Small intestine (tissue), 7 donors: ENCODE results near the gene ZNF117. TPM values are rescaled to one million over a fixed set of nuclear protein-coding genes. Genes with fewer than 3 reads are reported as not detected.

ENCODE experiments used
- DNase-seq, 2 donors: peaks; one replicate each; pipeline versions ENCODE4 v3.0.0 to v3.0.0-alpha.2; 2013
- FAIRE-seq: peaks from 2 replicates; lab custom pipeline; 2012; peaks lifted over from hg19 to GRCh38; lab: Jason Lieb, UNC
- H3K27ac ChIP-seq, 3 donors: one replicate each; pipeline ENCODE4 v1.5.1; 2013; ENCODE audit warnings: low read length in 2 of 3, mild to moderate bottlenecking in 2 of 3, control low read depth in 1 of 3, inconsistent platforms in 1 of 3, low read depth in 1 of 3, moderate library complexity in 1 of 3
- H3K27me3 ChIP-seq, 3 donors: one replicate each; pipeline ENCODE4 v1.6.1; 2013; ENCODE audit warnings: low read length in 3 of 3, inconsistent platforms in 1 of 3; ENCODE audit not compliant: control insufficient read depth in 3 of 3, insufficient read depth in 3 of 3
- H3K36me3 ChIP-seq, 3 donors: one replicate each; pipeline ENCODE4 v1.6.1; 2013; ENCODE audit warnings: low read length in 3 of 3, inconsistent platforms in 1 of 3, low read depth in 1 of 3, mild to moderate bottlenecking in 1 of 3, moderate library complexity in 1 of 3; ENCODE audit not compliant: control insufficient read depth in 3 of 3, insufficient read depth in 2 of 3
- H3K4me1 ChIP-seq, 3 donors: one replicate each; pipeline ENCODE4 v1.6.1; 2013; ENCODE audit warnings: low read length in 2 of 3, inconsistent platforms in 1 of 3, low read depth in 1 of 3, mild to moderate bottlenecking in 1 of 3, moderate library complexity in 1 of 3; ENCODE audit not compliant: control insufficient read depth in 3 of 3, insufficient read depth in 2 of 3
- H3K4me3 ChIP-seq, 3 donors: one replicate each; pipeline ENCODE4 v1.5.1; 2013; ENCODE audit warnings: low read length in 3 of 3, control low read depth in 1 of 3, inconsistent platforms in 1 of 3, low read depth in 1 of 3, mild to moderate bottlenecking in 1 of 3, moderate library complexity in 1 of 3
- H3K9me3 ChIP-seq, 2 donors: one replicate each; pipeline ENCODE4 v1.6.1; 2013; ENCODE audit warnings: low read depth in 1 of 2, low read length in 1 of 2; ENCODE audit not compliant: control insufficient read depth in 2 of 2, insufficient read depth in 1 of 2
- WGBS, 3 donors: extraction: QIAGEN DNeasy Blood & Tissue Kit; methylation state at CpG; one replicate each; pipeline ENCODE4 v1.1.7; 2013; 5-methylcytosine and 5-hydroxymethylcytosine counted together
- polyA plus RNA-seq, 4 donors: library from polyadenylated mRNA; stranded (reverse) in 3 of 4; unstranded in 1 of 4; fragments of 200-250 nt in 3 of 4; fragments of 120-200 nt in 1 of 4; gene quantifications; one replicate each; pipeline versions ENCODE4 v1.2.1 to v1.2.3, GENCODE V29; 2013
- donor health status: healthy with polysubstance abuse.
- donor health status: control.
- donor health status: control.
- donor health status: Bipolar disorder and iron deficiency.
- donor health status: healthy.

ZNF117 gene
- polyA plus RNA-seq, 4 donors = 0.27 to 19.7 (median 1.3) TPM

DNA sequence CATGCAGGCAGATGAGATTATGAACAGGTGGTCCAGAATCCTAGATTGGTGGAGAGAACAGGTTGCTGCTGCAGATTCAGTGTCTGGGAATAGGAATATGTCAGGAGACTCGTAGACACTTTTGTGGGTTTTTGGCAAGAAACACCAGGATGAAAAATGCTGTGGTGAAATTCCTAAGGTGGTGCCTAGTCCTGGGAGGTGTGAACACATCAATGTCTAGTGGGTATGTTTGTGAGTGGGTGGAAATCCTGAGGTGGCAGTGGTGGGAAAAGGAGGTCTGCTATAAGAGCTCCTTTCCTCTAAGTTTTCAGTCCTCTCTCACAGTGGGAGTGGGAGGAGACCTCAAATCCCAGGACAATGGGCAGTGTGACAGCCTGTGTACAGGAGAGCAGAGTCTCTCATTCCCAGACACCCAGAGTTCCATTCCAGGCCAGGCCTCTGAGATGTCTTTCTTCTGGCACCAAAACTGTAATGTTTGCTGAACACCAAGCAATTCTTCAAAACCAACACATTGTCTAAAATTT is 10.5 kb upstream of the ZNF117 start:
- H3K9me3 ChIP-seq = peaks cover 0 to 63% of the 10 kb centered on the region in 2 donors
- FAIRE-seq (no peak), DNase-seq (no peak)
- H3K27ac ChIP-seq = peak overlapping the region in 1 of 3 donors; percentile 4
- peaks cover 0 to 2% (median 0%) of the 10 kb centered on the region in 3 donors for H3K4me1 ChIP-seq
- no peak overlapping the region for H3K4me3 ChIP-seq
- peaks cover 0 to 33% (median 0%) of the 10 kb centered on the region in 3 donors for H3K36me3 ChIP-seq
- 0% methylated on average over 1 of the region's 1 CpG for WGBS, 3 donors
- no peaks in the 10 kb centered on the region for H3K27me3 ChIP-seq

GRCh38 chr7:64999165-65000004 is 8.5 kb upstream of the ZNF117 start:
- Histone ChIP-seq H3K27ac (peak overlapping the region in 1 of 3 donors; percentile 64), H3K9me3 (peaks cover 0 to 83% of the 10 kb centered on the region in 2 donors), H3K36me3 (peaks cover 0 to 31% (median 0%) of the 10 kb centered on the region in 3 donors), H3K4me3 (no peak overlapping the region), H3K4me1 (no peaks in the 10 kb centered on the region), H3K27me3 (no peaks in the 10 kb centered on the region)
- 83 to 91% (median 84%) methylated on average over 11 of the region's 11 CpGs for WGBS, 3 donors
- DNase-seq (peak in 1 of 2 donors; percentile 43), FAIRE-seq (no peak)

- FAIRE-seq (no peak), DNase-seq (no peak)
- 94 to 99% (median 97%) methylated on average over 7 of the region's 7 CpGs for WGBS, 3 donors
- Histone ChIP-seq H3K4me3 (no peak overlapping the region), H3K27ac (peak overlapping the region in 1 of 3 donors; percentile 64), H3K9me3 (peaks cover 0 to 85% of the 10 kb centered on the region in 2 donors), H3K36me3 (peaks cover 0 to 28% (median 0%) of the 10 kb centered on the region in 3 donors), H3K27me3 (no peaks in the 10 kb centered on the region), H3K4me1 (no peaks in the 10 kb centered on the region)
Measured at GRCh38 chr7:64998865-64999164, 8.0 kb upstream of the ZNF117 start.

DNA sequence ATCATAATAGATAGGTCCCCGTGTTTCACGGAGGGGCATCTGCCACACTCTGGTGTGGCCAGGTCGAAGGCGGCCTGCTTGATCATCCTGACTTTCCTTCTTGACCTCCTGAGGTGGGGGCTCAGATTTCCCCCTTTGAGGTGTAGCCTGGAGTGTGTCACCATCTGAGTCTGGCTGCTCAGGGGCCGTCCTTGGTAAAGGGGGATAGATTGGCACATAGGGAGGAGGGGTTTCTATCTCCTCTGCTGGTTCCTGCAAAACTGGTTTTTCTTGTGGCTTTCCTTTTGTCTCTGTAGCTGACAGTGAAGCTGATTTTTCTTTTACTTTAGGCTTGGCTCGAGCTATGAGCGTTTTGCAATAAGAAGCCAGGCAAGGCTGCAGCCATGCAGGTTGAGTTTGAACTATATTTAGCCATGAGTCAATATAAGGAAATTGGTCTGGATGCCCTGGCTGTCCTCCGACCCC is 7.1 kb upstream of the ZNF117 start:
- no peaks in the 10 kb centered on the region for H3K4me1 ChIP-seq
- H3K36me3 ChIP-seq = peaks cover 0 to 27% (median 0%) of the 10 kb centered on the region in 3 donors
- H3K27ac ChIP-seq = no peak overlapping the region
- H3K9me3 ChIP-seq = peaks cover 0 to 89% of the 10 kb centered on the region in 2 donors
- no peaks in the 10 kb centered on the region for H3K27me3 ChIP-seq
- no peak overlapping the region for H3K4me3 ChIP-seq
- DNase-seq = no peak
- FAIRE-seq = no peak
- WGBS, 3 donors = 86 to 90% (median 89%) methylated on average over 8 of the region's 8 CpGs

DNA sequence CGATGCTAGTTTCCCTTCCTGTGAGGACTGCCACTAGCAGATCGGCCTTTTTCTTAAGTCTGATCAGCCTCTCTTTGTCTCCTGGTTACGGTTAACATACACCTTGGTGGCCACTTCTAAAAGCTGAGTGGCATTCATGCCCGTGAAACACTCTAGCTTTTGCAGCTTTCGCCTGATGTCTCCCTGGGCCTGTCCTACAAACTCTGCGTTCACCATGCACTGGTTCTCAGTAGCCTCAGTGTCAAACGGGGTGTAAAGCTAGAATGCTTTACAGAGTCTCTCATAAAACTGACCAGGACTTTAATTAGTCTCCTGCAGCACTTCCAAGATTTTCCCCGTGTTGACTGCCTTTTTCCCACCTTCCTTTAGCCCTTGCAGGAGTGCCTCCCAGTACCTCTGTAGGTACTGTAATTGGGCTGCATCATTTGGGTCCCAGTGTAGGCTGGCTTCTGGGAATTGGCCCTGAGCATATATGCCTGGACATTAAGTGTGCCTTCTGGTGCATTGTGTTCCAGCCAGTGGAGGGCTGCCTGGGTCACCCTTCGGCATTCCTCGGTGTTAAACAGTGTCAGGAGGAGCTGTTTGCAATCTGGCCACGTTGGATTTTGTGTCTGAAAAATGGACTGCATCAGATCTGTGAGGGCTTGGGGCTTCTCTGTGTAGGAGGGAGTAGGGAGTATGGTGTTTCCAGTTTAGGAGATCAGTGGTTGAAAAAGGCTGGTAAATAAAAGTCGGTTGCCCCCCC is 6.5 kb upstream of the ZNF117 start:
- no peaks in the 10 kb centered on the region for H3K4me1 ChIP-seq
- FAIRE-seq (no peak), DNase-seq (no peak)
- H3K36me3 ChIP-seq = peaks cover 0 to 27% (median 0%) of the 10 kb centered on the region in 3 donors
- H3K27ac ChIP-seq = no peak overlapping the region
- H3K4me3 ChIP-seq = no peak overlapping the region
- whole genome bisulfite sequencing, 3 donors = 95% methylated on average over 12 of the region's 12 CpGs
- peaks cover 0 to 92% of the 10 kb centered on the region in 2 donors for H3K9me3 ChIP-seq
- H3K27me3 ChIP-seq = no peaks in the 10 kb centered on the region

DNA sequence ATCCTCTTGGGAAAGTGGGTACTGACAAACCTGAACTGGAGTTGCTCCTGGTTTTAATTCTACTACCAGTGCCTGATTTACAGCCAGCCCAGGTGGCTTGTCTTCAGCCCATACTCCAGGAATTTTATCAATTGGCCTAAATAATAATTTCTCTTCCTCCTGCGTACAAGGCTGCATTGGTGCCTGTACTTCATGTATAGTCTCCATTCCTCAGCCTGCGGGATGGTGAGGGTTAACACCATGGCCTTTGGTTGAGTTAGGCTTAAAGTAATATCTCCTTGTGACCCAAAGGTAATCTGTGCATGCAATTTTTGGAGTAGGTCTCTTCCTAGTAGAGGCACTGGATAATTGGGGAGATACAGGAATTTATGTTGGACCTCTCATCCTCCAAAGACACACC is 5.5 kb upstream of the ZNF117 start:
- 97 to 100% (median 98%) methylated on average over 2 of the region's 2 CpGs for WGBS, 3 donors
- H3K9me3 ChIP-seq = peaks cover 0 to 95% of the 10 kb centered on the region in 2 donors
- H3K4me3 ChIP-seq = no peak overlapping the region
- H3K27ac ChIP-seq = no peak overlapping the region
- no peaks in the 10 kb centered on the region for H3K27me3 ChIP-seq
- H3K36me3 ChIP-seq = peaks cover 0 to 24% (median 2%) of the 10 kb centered on the region in 3 donors
- FAIRE-seq (no peak), DNase-seq (no peak)
- H3K4me1 ChIP-seq = no peaks in the 10 kb centered on the region

- 98% methylated on average over 7 of the region's 7 CpGs for WGBS, 3 donors
- H3K9me3 ChIP-seq = peaks cover 0 to 92% of the 10 kb centered on the region in 2 donors
Measured at GRCh38 chr7:64993901-64994300, 3.1 kb upstream of the ZNF117 start.

DNA sequence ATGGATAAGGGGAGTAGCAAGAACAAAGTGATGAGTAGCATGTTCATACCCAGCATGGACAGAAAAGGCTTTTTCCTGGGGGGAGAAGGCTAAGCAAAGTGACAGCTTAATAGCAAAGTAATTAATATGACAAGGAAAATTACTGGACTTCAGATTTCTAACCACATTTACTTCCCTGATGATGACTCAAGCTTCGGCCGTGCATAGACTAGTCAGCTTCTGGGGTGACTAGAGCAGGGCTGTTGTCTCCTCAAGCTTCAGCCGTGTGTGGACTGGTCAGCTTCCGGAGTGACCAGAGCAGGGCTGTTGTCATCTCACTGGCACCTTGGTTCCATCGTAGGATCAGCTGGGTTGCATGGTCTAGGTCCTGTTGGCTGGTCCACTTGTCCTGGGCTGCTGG is 2.1 kb upstream of the ZNF117 start:
- Histone ChIP-seq H3K9me3 (peaks cover 0 to 86% of the 10 kb centered on the region in 2 donors), H3K27ac (no peak overlapping the region), H3K36me3 (peaks cover 0 to 16% (median 2%) of the 10 kb centered on the region in 3 donors), H3K4me1 (no peaks in the 10 kb centered on the region), H3K4me3 (no peak overlapping the region), H3K27me3 (no peaks in the 10 kb centered on the region)
- FAIRE-seq (no peak), DNase-seq (no peak)
- 78 to 86% (median 83%) methylated on average over 5 of the region's 5 CpGs for WGBS, 3 donors

More at GRCh38 chr7:64993901-64994300, 3.1 kb upstream of the ZNF117 start:
- Histone ChIP-seq H3K4me1 (no peaks in the 10 kb centered on the region), H3K27ac (no peak overlapping the region), H3K36me3 (peaks cover 0 to 23% (median 2%) of the 10 kb centered on the region in 3 donors), H3K4me3 (no peak overlapping the region), H3K27me3 (no peaks in the 10 kb centered on the region)
- no peak for FAIRE-seq
- no peak for DNase-seq
